ENCODE data around the gene LRBA. TPM values are rescaled to one million over a fixed set of nuclear protein-coding genes. Genes with fewer than 3 reads are reported as not detected.

Gene LRBA
- total RNA-seq, 1 experiment from 2014 or later = 39.4 TPM

- DNase-seq (ENCODE audit: low read depth) = peak; percentile 98
Measured at GRCh38 chr4:150283689-150284088, 731.4 kb downstream of the LRBA start.

GRCh38 chr4:150280975-150281374 lies 734.1 kb downstream of the LRBA start:
- DNase-seq (ENCODE audit: low read depth) = no peak

- peak; percentile 94 for DNase-seq (ENCODE audit: low read depth)
Measured at GRCh38 chr4:150280081-150280895, 734.8 kb downstream of the LRBA start.

- DNase-seq (ENCODE audit: low read depth) = no peak
Measured at GRCh38 chr4:150278206-150278605, 736.9 kb downstream of the LRBA start.

DNA sequence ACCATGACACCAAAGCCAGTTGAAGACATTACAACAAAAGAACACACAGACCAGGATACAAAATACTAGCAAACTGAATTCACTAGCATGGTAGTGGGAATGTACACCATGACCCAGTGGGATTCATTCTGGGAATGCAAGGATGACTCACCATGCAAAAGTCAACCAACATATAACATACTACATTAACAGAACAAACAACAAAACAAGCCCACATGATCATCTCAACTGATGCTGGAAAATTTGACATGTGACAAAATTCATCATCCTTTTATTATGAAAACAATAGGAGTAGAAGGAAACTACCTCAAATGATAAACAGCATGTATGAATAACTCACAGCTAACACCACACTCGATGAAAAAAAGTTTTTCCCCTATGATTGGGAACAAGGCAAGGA lies 746.6 kb downstream of the LRBA start:
- DNase-seq (ENCODE audit: low read depth) = peak; percentile 77

GRCh38 chr4:150265806-150266205 lies 749.3 kb downstream of the LRBA start:
- peak; percentile 71 for DNase-seq (ENCODE audit: low read depth)

DNA sequence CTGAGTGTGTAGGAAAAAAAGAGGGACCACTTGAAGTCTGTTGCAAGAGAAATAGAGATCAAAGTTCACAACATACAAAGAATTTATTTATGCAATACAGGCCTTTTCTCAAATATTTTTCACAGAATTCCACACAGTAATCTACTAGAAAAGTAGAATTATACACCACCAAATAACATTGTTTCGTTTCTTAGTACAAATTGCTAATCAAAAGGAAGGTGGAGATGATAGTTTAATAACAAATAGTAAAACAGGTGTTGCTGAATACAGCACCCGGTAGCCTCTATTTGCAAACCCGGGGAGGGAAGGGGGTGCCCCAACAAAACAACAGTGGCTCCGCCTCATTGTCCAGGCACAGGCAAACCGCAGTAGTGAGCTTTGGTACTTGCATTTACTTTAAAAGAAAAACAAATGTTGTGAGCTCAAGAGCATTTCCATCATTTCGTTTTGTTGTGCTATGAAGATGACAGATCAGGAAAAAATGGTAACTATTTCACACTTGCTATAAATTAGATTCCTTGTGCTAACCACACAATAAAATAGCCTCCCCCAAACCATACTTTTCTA lies 750.4 kb downstream of the LRBA start:
- DNase-seq (ENCODE audit: low read depth) = peak; percentile 52

GRCh38 chr4:150262611-150263010 lies 752.5 kb downstream of the LRBA start:
- DNase-seq (ENCODE audit: low read depth) = peak; percentile 20

GRCh38 chr4:150261571-150261970 lies 753.5 kb downstream of the LRBA start:
- peak; percentile 31 for DNase-seq (ENCODE audit: low read depth)

DNA sequence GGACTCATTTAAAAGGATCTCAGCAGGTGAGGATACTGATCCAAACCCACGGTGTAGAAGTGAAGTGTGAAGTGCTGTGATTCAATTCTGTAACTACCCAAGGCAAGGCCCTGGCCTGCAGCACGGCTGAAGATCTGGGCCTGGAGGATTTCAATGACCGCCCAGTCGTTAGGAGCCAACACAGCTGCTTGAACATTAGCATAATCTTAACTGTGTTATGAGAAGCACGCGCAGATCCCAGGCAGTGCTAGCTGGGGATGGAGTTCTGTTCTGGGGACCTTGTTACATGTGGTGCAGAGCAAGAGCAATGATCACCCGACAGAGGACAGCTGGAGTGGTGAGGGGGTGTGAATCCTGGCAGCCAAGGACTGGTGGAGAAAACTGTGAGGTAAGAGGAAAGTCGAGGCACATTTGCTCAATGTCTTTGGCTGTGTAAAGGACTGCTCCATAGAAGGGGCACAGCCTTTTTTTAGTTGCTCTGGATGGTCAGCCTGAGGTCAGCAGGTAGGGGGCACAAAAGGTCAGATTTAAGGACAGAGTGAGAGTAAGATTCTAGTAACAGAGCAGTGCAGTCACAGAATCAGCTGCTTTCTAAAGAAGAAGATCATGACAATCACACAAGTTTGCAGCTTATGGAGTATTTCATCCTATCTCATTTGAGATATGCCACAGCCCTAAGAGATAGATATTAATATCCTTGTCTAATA lies 755.1 kb downstream of the LRBA start:
- DNase-seq (ENCODE audit: low read depth) = no peak

GRCh38 chr4:150258569-150258968 lies 756.5 kb downstream of the LRBA start:
- no peak for DNase-seq (ENCODE audit: low read depth)

- no peak for DNase-seq (ENCODE audit: low read depth)
Measured at GRCh38 chr4:150256841-150257730, 758.0 kb downstream of the LRBA start.

DNA sequence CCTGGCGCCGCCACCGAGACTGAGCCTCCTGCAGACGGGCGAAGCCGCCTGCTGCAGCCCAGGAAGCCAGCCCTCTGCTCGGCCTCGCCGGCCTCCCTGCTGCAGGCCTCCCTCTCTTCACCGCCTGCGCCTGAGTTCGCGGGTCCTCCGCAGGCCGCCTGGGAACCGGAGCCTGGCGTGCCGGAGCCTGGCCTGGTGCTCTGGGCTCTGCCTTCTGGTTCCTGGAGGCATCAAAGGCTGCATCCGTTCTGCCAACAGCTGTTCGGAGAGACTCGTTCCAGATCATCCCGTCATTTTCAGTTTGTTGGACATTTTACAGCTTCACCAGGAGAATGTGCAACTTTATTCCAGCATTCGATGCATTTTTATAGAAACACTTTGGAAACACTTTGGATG lies 758.9 kb downstream of the LRBA start:
- DNase-seq (ENCODE audit: low read depth) = no peak

- no peak for DNase-seq (ENCODE audit: low read depth)
Measured at GRCh38 chr4:150255610-150256224, 759.4 kb downstream of the LRBA start.

- DNase-seq (ENCODE audit: low read depth) = no peak
Measured at GRCh38 chr4:150253965-150254630, 761.0 kb downstream of the LRBA start.

DNA sequence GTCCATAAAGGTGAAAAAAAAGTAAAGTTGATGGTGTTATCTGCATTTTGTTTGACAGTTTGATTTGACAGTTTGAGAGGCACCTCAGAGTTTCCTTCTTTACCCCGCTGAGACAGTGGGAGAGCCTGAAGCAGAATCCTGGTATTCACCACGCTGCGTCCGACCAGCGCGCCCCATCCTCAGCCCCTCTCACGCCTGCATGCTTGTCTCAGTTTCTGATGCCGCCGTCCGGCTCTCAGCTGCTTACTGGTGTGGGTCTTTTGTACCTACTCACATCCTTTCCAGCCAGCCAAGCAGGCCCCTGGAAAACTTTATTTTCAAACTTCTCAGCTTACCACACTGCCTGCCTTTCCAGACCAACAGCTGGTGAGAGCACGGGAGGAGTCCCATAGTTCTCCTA lies 761.7 kb downstream of the LRBA start:
- DNase-seq (ENCODE audit: low read depth) = no peak

GRCh38 chr4:150252741-150253140 lies 762.3 kb downstream of the LRBA start:
- DNase-seq (ENCODE audit: low read depth) = no peak

DNA sequence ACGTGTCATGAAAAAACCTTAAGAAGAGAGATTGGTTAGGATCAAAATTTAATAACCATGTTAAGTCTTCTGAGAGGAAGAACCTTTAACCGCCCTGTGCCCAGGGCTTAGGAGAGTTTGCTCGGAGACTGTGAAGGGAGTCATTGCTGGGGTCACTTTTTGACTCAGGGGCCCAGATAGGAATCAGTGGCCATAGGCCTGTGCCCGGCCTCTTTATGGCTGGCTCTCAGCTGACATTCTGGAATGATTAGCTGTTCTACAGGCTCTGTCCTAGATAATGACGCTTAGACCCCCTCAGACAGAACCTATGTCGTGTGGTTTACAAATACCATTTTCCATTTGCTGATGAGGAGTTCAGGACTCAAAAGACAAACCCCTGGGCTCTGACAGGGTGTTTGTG lies 762.8 kb downstream of the LRBA start:
- no peak for DNase-seq (ENCODE audit: low read depth)

DNA sequence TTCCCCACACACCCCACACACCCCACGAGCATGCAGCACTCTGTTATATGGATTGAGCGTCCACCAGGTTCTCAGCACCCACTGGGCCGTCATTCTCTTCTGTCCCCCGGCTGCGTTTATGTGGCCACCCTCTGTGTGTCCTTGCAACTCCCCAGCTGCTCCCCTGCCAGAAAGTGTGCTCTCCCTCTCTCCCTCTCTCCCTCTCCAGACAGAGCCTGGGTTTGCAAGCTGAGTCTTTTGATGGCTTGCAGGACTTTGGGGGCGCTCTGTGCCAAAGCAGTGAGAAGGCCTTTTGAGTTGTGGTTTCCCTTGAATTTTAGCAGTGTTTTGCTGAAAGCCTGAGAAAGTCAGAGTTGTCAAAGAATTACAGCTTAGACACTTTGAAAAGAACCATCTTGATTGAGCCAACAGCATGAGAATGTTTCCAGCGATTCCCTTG lies 763.3 kb downstream of the LRBA start:
- DNase-seq (ENCODE audit: low read depth) = no peak

DNA sequence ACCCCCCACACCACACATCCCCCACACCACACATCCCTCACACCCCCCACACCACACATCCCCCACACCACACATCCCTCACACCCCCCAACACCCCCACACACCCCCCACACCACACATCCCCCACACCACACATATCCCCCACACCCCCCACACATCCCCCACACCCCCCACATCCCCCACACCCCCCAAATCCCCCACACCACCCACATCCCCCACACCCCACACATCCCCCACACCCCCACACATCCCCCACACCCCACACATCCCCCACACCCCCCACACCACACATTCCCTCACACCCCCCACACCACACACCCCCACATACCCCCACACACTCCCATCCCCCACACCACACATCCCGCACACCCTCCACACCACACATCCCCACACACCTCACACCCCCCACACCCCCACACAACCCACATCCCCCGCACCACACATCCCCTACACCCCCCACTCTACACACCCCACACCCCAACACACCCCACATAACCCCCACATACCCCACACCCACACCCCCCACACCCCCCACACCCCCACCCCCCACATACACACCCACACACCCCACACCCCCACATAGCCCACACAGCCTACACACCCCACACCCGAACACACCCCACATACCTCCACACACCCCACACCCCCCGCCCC lies 764.0 kb downstream of the LRBA start:
- DNase-seq (ENCODE audit: low read depth) = no peak
